Uterine smooth muscle cell (primary cell): Measurements from ENCODE around the gene APOL3. TPM values are rescaled to one million over a fixed set of nuclear protein-coding genes. Genes with fewer than 3 reads are reported as not detected.

Experiments used
- total RNA-seq: library from RNA; depleted of rRNA; stranded (reverse); fragments of >200 nt; gene quantifications from 2 replicates; pipeline ENCODE4 v1.2.3, GENCODE V29; 2014

APOL3 gene, protein sequence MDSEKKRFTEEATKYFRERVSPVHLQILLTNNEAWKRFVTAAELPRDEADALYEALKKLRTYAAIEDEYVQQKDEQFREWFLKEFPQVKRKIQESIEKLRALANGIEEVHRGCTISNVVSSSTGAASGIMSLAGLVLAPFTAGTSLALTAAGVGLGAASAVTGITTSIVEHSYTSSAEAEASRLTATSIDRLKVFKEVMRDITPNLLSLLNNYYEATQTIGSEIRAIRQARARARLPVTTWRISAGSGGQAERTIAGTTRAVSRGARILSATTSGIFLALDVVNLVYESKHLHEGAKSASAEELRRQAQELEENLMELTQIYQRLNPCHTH
- 7.5 and 7.9 TPM in 2 replicates for total RNA-seq

DNA sequence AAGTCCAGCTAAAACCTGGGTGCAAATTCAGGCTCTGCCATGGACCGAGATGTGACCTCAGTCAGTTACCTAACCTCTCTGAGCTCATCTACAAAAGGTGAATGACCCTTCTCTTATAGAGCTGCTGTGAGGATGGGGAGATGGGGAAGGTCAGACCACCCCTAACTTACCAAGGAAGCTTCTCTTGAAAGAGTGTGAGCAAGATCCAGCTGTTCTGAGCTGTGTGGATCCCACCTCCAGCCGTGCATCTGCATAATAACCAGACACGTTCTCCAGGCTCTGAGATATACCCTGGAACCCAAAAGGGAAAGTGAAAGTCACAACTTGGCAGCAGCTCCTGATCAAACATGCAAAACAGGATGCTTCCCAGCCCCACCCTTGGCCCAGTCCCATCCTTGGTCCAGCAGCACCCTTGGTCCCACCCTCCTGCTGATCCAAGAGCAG lies at the start of gene APOL3:
TSS of gene APOL3 (minus strand) at position 257 of the 444 bp plus-strand sequence. CDS start 11,700 bp downstream, outside the sequence.

GRCh38 chr22:36201630-36202319 lies 41.2 kb upstream of the APOL3 start, which contains the start of gene APOL4:
Gene APOL4 (minus strand): TSS chr22:36201809. CDS start chr22:36201734, 75 bp downstream.

Other genes with a start within 250 kb of the APOL3 start
- 175 and 194 TPM in 2 replicates for gene RBFOX2, start 131.9 kb downstream of the APOL3 start, total RNA-seq
- gene APOL4, start 41.1 kb upstream of the APOL3 start, total RNA-seq: 0.11 and 0.12 TPM in 2 replicates
- gene APOL2, start 78.8 kb upstream of the APOL3 start, total RNA-seq: 49.2 and 57.2 TPM in 2 replicates
- 9.8 and 21.5 TPM in 2 replicates for gene APOL1, start 92.4 kb upstream of the APOL3 start, total RNA-seq
- gene MYH9, start 227.2 kb upstream of the APOL3 start, total RNA-seq: 797 and 1,114 TPM in 2 replicates